Activated B cell treated with CpG ODN at 0.5 μM for 24 hours (primary cell): ENCODE data around the gene ALS2CL. TPM values are rescaled to one million over a fixed set of nuclear protein-coding genes. Genes with fewer than 3 reads are reported as not detected.

Experiments used
- ATAC-seq: fragments of 200-7000 bp; cut with Tn5 transposase; one replicate; pipeline ENCODE4 v1.10.0; 2021; ENCODE audit warnings: low read depth, mild to moderate bottlenecking, moderate library complexity
- CTCF ChIA-PET: fragments of 350-600 bp; sonication (Branson Sonifier 250); formaldehyde crosslinking; loops from one replicate; lab custom pipeline; 2021; ENCODE audit warnings: antibody characterized with exemption; lab: Charles Lee
- POLR2A ChIA-PET: fragments of 350-600 bp; sonication (Branson Sonifier 250); formaldehyde crosslinking; loops from one replicate; lab custom pipeline; 2021; ENCODE audit warnings: antibody characterized with exemption; lab: Charles Lee
- DNase-seq: peaks from one replicate; pipeline ENCODE4 v3.0.0; 2022
- H3K27ac Mint-ChIP-seq: one replicate; pipeline ENCODE4 v1.8.0; 2020; ENCODE audit warnings: mixed read lengths
- H3K27me3 Mint-ChIP-seq: one replicate; pipeline ENCODE4 v1.8.0; 2021; ENCODE audit warnings: mixed read lengths
- H3K36me3 Mint-ChIP-seq: one replicate; pipeline ENCODE4 v1.8.0; 2021; ENCODE audit warnings: low read depth, mixed read lengths
- H3K4me1 Mint-ChIP-seq: one replicate; pipeline ENCODE4 v1.8.0; 2021; ENCODE audit warnings: mixed read lengths
- H3K4me3 Mint-ChIP-seq: one replicate; pipeline ENCODE4 v1.8.0; 2020; ENCODE audit warnings: mild to moderate bottlenecking, mixed read lengths
- H3K9me3 Mint-ChIP-seq: one replicate; pipeline ENCODE4 v1.8.0; 2020; ENCODE audit warnings: mixed read lengths
- CTCF ChIP-seq: fragments of 200-600 bp; IDR thresholded peaks from one replicate; pipeline ENCODE4 v1.8.0; 2022; ENCODE audit warnings: antibody characterized with exemption, mild to moderate bottlenecking
- intact Hi-C: fragments of 100-400 bp; cut with micrococcal nuclease; formaldehyde crosslinking; loops from one replicate; pipeline ENCODE4 v1.15.1; 2024
- total RNA-seq: library from RNA; stranded (reverse); gene quantifications from 2 replicates; pipeline ENCODE4 v1.2.3, GENCODE V29; 2022

ALS2CL gene
- total RNA-seq, 1 donor from 2014 or later = 1.6 TPM

- no peaks in the 10 kb centered on the region for H3K36me3 Mint-ChIP-seq
- peaks cover 3% of the 10 kb centered on the region for H3K27me3 Mint-ChIP-seq
- no peak overlapping the region for H3K27ac Mint-ChIP-seq
- POLR2A ChIA-PET = no interaction called here
- H3K9me3 Mint-ChIP-seq = no peaks in the 10 kb centered on the region
- H3K4me1 Mint-ChIP-seq = peaks cover 2% of the 10 kb centered on the region
- ATAC-seq (no peak), DNase-seq (no peak)
- CTCF ChIA-PET = no interaction called here
- intact Hi-C loops = no loop called here
- no peak overlapping the region for H3K4me3 Mint-ChIP-seq
- no peak for TF ChIP-seq CTCF
Measured at GRCh38 chr3:46712191-46713049, 18.9 kb upstream of the ALS2CL start.

- no peaks in the 10 kb centered on the region for H3K36me3 Mint-ChIP-seq
- ChIA-PET POLR2A (no interaction called here), CTCF (interaction anchor here (1.2 kb wide), 1 partner anchor 223 kb away, joined by 4 read pairs; no protein-coding TSS in a partner anchor)
- no peak for ATAC-seq
- peaks cover 3% of the 10 kb centered on the region for H3K27me3 Mint-ChIP-seq
- H3K9me3 Mint-ChIP-seq = no peaks in the 10 kb centered on the region
- peak; percentile 4 for DNase-seq
- intact Hi-C loops = no loop called here
- H3K27ac Mint-ChIP-seq = no peak overlapping the region
- no peak for TF ChIP-seq CTCF
- H3K4me3 Mint-ChIP-seq = no peak overlapping the region
- peaks cover 2% of the 10 kb centered on the region for H3K4me1 Mint-ChIP-seq
Measured at GRCh38 chr3:46711760-46712159, 18.3 kb upstream of the ALS2CL start.

GRCh38 chr3:46711305-46711704, 17.8 kb upstream of the ALS2CL start:
- ChIA-PET POLR2A (no interaction called here), CTCF (interaction anchor here (1.2 kb wide), 1 partner anchor 223 kb away, joined by 4 read pairs; no protein-coding TSS in a partner anchor)
- DNase-seq (peak; percentile 5), ATAC-seq (no peak)
- Mint-ChIP-seq H3K27ac (no peak overlapping the region), H3K9me3 (no peaks in the 10 kb centered on the region), H3K4me3 (no peak overlapping the region), H3K4me1 (peaks cover 2% of the 10 kb centered on the region), H3K36me3 (no peaks in the 10 kb centered on the region), H3K27me3 (peaks cover 3% of the 10 kb centered on the region)
- no peak for TF ChIP-seq CTCF
- intact Hi-C loops = no loop called here

GRCh38 chr3:46710671-46711295, 17.3 kb upstream of the ALS2CL start:
- no peaks in the 10 kb centered on the region for H3K36me3 Mint-ChIP-seq
- no peak for ATAC-seq
- intact Hi-C loops = no loop called here

More at GRCh38 chr3:46710671-46711295, 17.3 kb upstream of the ALS2CL start:
- no peak for TF ChIP-seq CTCF
- H3K27ac Mint-ChIP-seq = no peak overlapping the region
- ChIA-PET CTCF (interaction anchor here (1.2 kb wide), 1 partner anchor 222 kb away, joined by 4 read pairs; no protein-coding TSS in a partner anchor), POLR2A (no interaction called here)
- peak; percentile 9 for DNase-seq
- H3K4me3 Mint-ChIP-seq = no peak overlapping the region
- H3K9me3 Mint-ChIP-seq = no peaks in the 10 kb centered on the region
- peaks cover 1% of the 10 kb centered on the region for H3K27me3 Mint-ChIP-seq
- H3K4me1 Mint-ChIP-seq = peaks cover 2% of the 10 kb centered on the region
